Left lung (tissue), 10 donors: ENCODE data around the gene GTPBP2. TPM values are rescaled to one million over a fixed set of nuclear protein-coding genes. Genes with fewer than 3 reads are reported as not detected.

Experiments used
- ATAC-seq: fragments of 200-7000 bp; cut with Tn5 transposase; one replicate; pipeline ENCODE4 v1.9.1; 2020; ENCODE audit warnings: moderate library complexity
- DNase-seq, 4 donors: peaks; one replicate each; pipeline ENCODE4 v3.0.0-alpha.2; 2013 to 2020
- H3K27ac ChIP-seq, 2 donors: fragments of 200-600 bp; sonication (generic) in 1 of 2; one replicate each; pipeline versions ENCODE4 v1.5.0 to v1.8.0; 2020 to 2021
- H3K27me3 ChIP-seq, 2 donors: fragments of 200-600 bp; sonication (generic) in 1 of 2; one replicate each; pipeline versions ENCODE4 v1.5.0 to v1.8.0; 2020 to 2021
- H3K36me3 ChIP-seq, 2 donors: fragments of 200-600 bp; sonication (generic) in 1 of 2; one replicate each; pipeline versions ENCODE4 v1.5.0 to v1.8.0; 2020 to 2021
- H3K4me1 ChIP-seq, 2 donors: fragments of 200-600 bp; one replicate each; pipeline ENCODE4 v1.8.0; 2021
- H3K4me3 ChIP-seq, 2 donors: fragments of 200-600 bp; sonication (generic) in 1 of 2; one replicate each; pipeline versions ENCODE4 v1.5.0 to v1.8.0; 2020 to 2021; ENCODE audit warnings: mild to moderate bottlenecking in 1 of 2
- H3K9me3 ChIP-seq, 2 donors: fragments of 200-600 bp; sonication (generic) in 1 of 2; one replicate each; pipeline versions ENCODE4 v1.5.0 to v1.8.0; 2020 to 2021
- intact Hi-C, 2 donors: fragments of 100-400 bp; cut with DNase I; formaldehyde crosslinking; loops; one replicate each; pipeline versions ENCODE4 v1.11.2 to v1.14.2; 2022
- polyA plus RNA-seq, 6 donors: library from polyadenylated mRNA; unstranded; fragments of 120-200 nt; gene quantifications; one replicate each; pipeline ENCODE4 v1.2.1, GENCODE V29; 2013; ENCODE audit not compliant: insufficient read length in 6 of 6
- total RNA-seq, 2 donors: library from RNA; stranded (reverse); fragmentation: NEBNext Ultra II Directional; extraction: Animal tissue kit (Norgen Biotek cat#: 25700); gene quantifications; one replicate each; pipeline ENCODE4 v1.2.1, GENCODE V29; 2021
- TF ChIP-seq, protein P1 (sequence below), 2 donors: fragments of 200-600 bp; sonication (generic) in 1 of 2; IDR thresholded peaks; one replicate each; pipeline versions ENCODE4 v1.5.0 to v1.8.0; 2021; ENCODE audit warnings: antibody characterized with exemption in 2 of 2
- donor health status: DM: no; HTN: yes; CAD: no.
- donor health status: DM: no; HTN: no; CAD: no.

Gene GTPBP2
- total and polyA plus RNA-seq, 8 donors, result 58.6 to 74.8 (median 70.7) TPM

DNA sequence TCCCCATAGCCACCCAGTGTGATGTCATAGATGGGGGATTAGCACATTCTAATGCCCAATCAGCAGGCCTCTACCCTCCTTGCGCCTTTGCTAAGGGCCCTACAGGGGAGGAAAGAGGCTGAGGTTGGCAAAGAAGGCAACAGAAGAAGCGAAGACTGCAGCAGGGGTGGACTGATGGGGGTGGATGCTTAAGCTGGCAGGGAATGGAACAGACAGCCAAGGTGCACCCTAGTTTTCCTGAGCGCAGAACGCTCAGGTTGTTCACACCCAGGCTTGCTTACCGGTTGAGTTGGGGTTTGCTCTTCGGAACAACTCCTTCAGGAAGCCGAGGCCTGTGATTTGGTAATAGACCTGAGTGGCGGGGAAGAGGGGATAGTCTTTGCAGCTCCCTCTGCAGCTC lies 45.9 kb upstream of the GTPBP2 start:
- no peak for DNase-seq
- H3K4me1 ChIP-seq, result peaks cover 9 to 16% of the 10 kb centered on the region in 2 donors
- H3K9me3 ChIP-seq, result no peaks in the 10 kb centered on the region
- H3K4me3 ChIP-seq, result no peak overlapping the region
- ATAC-seq, result no peak
- no peaks in the 10 kb centered on the region for H3K27me3 ChIP-seq
- peaks cover 0 to 96% of the 10 kb centered on the region in 2 donors for H3K36me3 ChIP-seq
- no peak overlapping the region for H3K27ac ChIP-seq
- intact Hi-C loops, result no loop called here
- TF ChIP-seq, protein P1, sequence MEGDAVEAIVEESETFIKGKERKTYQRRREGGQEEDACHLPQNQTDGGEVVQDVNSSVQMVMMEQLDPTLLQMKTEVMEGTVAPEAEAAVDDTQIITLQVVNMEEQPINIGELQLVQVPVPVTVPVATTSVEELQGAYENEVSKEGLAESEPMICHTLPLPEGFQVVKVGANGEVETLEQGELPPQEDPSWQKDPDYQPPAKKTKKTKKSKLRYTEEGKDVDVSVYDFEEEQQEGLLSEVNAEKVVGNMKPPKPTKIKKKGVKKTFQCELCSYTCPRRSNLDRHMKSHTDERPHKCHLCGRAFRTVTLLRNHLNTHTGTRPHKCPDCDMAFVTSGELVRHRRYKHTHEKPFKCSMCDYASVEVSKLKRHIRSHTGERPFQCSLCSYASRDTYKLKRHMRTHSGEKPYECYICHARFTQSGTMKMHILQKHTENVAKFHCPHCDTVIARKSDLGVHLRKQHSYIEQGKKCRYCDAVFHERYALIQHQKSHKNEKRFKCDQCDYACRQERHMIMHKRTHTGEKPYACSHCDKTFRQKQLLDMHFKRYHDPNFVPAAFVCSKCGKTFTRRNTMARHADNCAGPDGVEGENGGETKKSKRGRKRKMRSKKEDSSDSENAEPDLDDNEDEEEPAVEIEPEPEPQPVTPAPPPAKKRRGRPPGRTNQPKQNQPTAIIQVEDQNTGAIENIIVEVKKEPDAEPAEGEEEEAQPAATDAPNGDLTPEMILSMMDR (IDR thresholded peaks at IDR 0.05), result no peak

DNA sequence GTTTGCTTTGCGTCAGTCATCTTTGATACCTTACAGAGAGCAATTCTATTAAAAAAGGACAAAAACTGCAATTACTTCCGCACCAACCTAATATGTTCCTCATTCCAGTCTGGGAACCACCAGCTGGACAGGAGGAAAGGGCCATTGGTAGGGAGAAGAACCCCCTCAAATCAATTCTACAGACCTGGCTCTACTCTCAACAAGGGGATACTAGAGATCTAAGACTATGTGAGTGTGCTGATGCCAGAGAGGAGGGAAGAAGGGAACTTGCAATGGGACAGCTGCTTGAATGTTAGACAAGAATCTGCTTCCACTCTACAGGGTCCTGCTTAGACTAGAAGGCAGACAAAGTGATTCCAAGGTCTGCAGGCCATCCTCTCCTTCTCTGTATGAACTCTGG lies 45.2 kb upstream of the GTPBP2 start:
- ATAC-seq, result no peak
- H3K36me3 ChIP-seq, result peaks cover 0 to 90% of the 10 kb centered on the region in 2 donors
- intact Hi-C loops, result no loop called here

GRCh38 chr6:43673444-43674084 lies 44.5 kb upstream of the GTPBP2 start:
- TF ChIP-seq, protein P1 (IDR thresholded peaks at IDR 0.05), result no peak
- DNase-seq, result peak in 2 of 4 donors; percentile 96 to 97
- Histone ChIP-seq H3K4me3 (no peak overlapping the region), H3K27me3 (no peaks in the 10 kb centered on the region), H3K36me3 (peaks cover 0 to 82% of the 10 kb centered on the region in 2 donors), H3K27ac (peak overlapping the region in 1 of 2 donors; percentile 3), H3K4me1 (peaks cover 14 to 23% of the 10 kb centered on the region in 2 donors), H3K9me3 (no peaks in the 10 kb centered on the region)
- intact Hi-C loops, result no loop called here
- peak; percentile 26 for ATAC-seq

More for the DNA sequence above, 45.2 kb upstream of the GTPBP2 start:
- no peak for DNase-seq
- Histone ChIP-seq H3K4me3 (no peak overlapping the region), H3K27ac (no peak overlapping the region), H3K27me3 (no peaks in the 10 kb centered on the region), H3K9me3 (no peaks in the 10 kb centered on the region), H3K4me1 (peaks cover 9 to 16% of the 10 kb centered on the region in 2 donors)
- TF ChIP-seq, protein P1 (IDR thresholded peaks at IDR 0.05), result no peak

DNA sequence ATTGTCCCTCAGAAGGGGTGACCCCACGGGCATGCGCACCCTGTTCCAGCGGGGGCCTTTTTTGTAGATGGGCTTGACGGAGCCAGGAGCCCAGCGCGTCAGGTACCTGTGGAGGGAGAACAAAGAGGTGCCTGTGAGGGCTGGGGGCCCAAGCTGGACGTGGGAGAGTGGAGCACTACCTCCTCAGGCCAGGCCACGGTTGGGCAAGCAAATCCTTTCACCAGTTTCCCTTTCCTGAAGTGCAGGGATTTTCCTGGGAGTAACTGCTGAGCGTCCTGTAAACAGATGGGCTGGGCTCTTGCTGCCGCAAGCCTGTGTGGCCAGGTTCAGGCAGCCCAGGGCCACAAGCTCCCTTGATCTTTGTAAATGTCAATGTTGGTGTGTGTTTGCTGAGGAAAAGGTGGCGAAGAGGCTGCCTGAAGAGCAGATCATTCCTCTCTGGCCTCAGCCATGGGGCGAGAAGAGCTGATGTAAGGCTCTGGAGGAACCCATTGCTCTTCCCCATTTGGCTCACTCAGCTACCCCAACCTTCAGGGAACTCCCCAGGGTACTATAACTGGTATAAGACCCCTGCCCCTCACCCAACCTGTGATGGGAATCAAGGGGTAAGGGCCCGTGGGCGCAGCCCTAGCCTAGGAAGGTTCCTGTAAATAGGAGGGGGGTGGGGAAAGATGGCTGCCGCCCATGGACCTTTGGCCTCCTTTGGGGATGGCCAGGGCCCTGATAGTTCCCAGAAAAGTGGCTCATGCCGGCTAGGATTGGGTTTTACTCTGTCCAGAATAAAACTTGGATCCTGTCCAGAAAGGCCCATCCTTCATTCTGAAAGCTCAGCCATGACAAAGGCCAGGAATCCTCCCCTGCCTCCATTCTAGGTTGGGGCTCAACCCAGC lies 43.0 kb upstream of the GTPBP2 start:
- peak overlapping the region in 1 of 2 donors; percentile 48 for H3K27ac ChIP-seq
- no peaks in the 10 kb centered on the region for H3K27me3 ChIP-seq
- ATAC-seq (no peak), DNase-seq (peak in 2 of 4 donors; percentile 25 to 40)
- peaks cover 0 to 67% of the 10 kb centered on the region in 2 donors for H3K36me3 ChIP-seq
- intact Hi-C loops, result no loop called here
- no peak overlapping the region for H3K4me3 ChIP-seq
- peaks cover 27 to 38% of the 10 kb centered on the region in 2 donors for H3K4me1 ChIP-seq
- TF ChIP-seq, protein P1 (IDR thresholded peaks at IDR 0.05), result no peak
- no peaks in the 10 kb centered on the region for H3K9me3 ChIP-seq
